Measurements from ENCODE around the gene XIRP1.
"Not testable (repeated sequence)": the region's sequence is repeated elsewhere in the genome, so short reads cannot be mapped to it uniquely, and the experiment has no call there.

Gene XIRP1

GRCh38 chr3:39192490-39193092 lies at the start of gene XIRP1:
XIRP1 (minus strand) TSS chr3:39192595; CDS start chr3:39189445, 3,150 bp downstream.
- peaks cover 21% of the 10 kb centered on the region for H3K27me3 Mint-ChIP-seq (ENCODE audit: low read depth)
- H3K4me3 Mint-ChIP-seq: no peak within 1 kb of the TSS

GRCh38 chr3:39241561-39241960 lies 49.2 kb upstream of the XIRP1 start:
- H3K4me1 Mint-ChIP-seq (ENCODE audit: low read depth): peaks cover 6% of the 10 kb centered on the region

More at GRCh38 chr3:39192490-39193092, at the start of gene XIRP1:
- Mint-ChIP-seq H3K4me1 (ENCODE audit: low read depth) (peaks cover 21% of the 10 kb centered on the region), H3K36me3 (ENCODE audit: low read depth) (no peaks in the 10 kb centered on the region), H3K27ac (peak within 1 kb of the TSS; percentile 59), H3K9me3 (no peaks in the 10 kb centered on the region)

GRCh38 chr3:39237027-39237426 lies 44.6 kb upstream of the XIRP1 start:
- no peaks in the 10 kb centered on the region for H3K9me3 Mint-ChIP-seq
- H3K4me1 Mint-ChIP-seq (ENCODE audit: low read depth): peaks cover 32% of the 10 kb centered on the region
- H3K27me3 Mint-ChIP-seq (ENCODE audit: low read depth): peaks cover 63% of the 10 kb centered on the region
- no peak overlapping the region for H3K4me3 Mint-ChIP-seq
- H3K36me3 Mint-ChIP-seq (ENCODE audit: low read depth): peaks cover 5% of the 10 kb centered on the region
- no peak overlapping the region for H3K27ac Mint-ChIP-seq

More at GRCh38 chr3:39241561-39241960, 49.2 kb upstream of the XIRP1 start:
- Mint-ChIP-seq H3K9me3 (no peaks in the 10 kb centered on the region), H3K27me3 (ENCODE audit: low read depth) (peaks cover 81% of the 10 kb centered on the region), H3K36me3 (ENCODE audit: low read depth) (no peaks in the 10 kb centered on the region), H3K27ac (no peak overlapping the region), H3K4me3 (no peak overlapping the region)

GRCh38 chr3:39234651-39235050 lies 42.3 kb upstream of the XIRP1 start:
- no peaks in the 10 kb centered on the region for H3K9me3 Mint-ChIP-seq
- peak overlapping the region; percentile 78 for H3K27ac Mint-ChIP-seq
- H3K4me3 Mint-ChIP-seq: peak overlapping the region; percentile 66
- peaks cover 66% of the 10 kb centered on the region for H3K27me3 Mint-ChIP-seq (ENCODE audit: low read depth)
- peaks cover 13% of the 10 kb centered on the region for H3K36me3 Mint-ChIP-seq (ENCODE audit: low read depth)
- peaks cover 33% of the 10 kb centered on the region for H3K4me1 Mint-ChIP-seq (ENCODE audit: low read depth)

- Mint-ChIP-seq H3K4me3 (no peak overlapping the region), H3K4me1 (ENCODE audit: low read depth) (peaks cover 33% of the 10 kb centered on the region), H3K27ac (no peak overlapping the region), H3K27me3 (ENCODE audit: low read depth) (peaks cover 60% of the 10 kb centered on the region), H3K9me3 (no peaks in the 10 kb centered on the region), H3K36me3 (ENCODE audit: low read depth) (peaks cover 13% of the 10 kb centered on the region)
These were observed 40.5 kb upstream of the XIRP1 start for GRCh38 chr3:39232859-39233258.

- H3K4me1 Mint-ChIP-seq (ENCODE audit: low read depth): peaks cover 35% of the 10 kb centered on the region
- H3K27ac Mint-ChIP-seq: no peak overlapping the region
- peaks cover 13% of the 10 kb centered on the region for H3K36me3 Mint-ChIP-seq (ENCODE audit: low read depth)
- H3K9me3 Mint-ChIP-seq: no peaks in the 10 kb centered on the region
- H3K4me3 Mint-ChIP-seq: no peak overlapping the region
- peaks cover 53% of the 10 kb centered on the region for H3K27me3 Mint-ChIP-seq (ENCODE audit: low read depth)
These were observed 38.1 kb upstream of the XIRP1 start for GRCh38 chr3:39230453-39230852.

- Mint-ChIP-seq H3K27ac (no peak overlapping the region), H3K27me3 (ENCODE audit: low read depth) (peaks cover 65% of the 10 kb centered on the region), H3K9me3 (no peaks in the 10 kb centered on the region)
These were observed 36.1 kb upstream of the XIRP1 start for GRCh38 chr3:39228496-39228895.

GRCh38 chr3:39227596-39227995 lies 35.2 kb upstream of the XIRP1 start:
- not testable (repeated sequence) for H3K27ac Mint-ChIP-seq, H3K4me3 Mint-ChIP-seq, H3K9me3 Mint-ChIP-seq
- peaks cover 69% of the 10 kb centered on the region for H3K27me3 Mint-ChIP-seq (ENCODE audit: low read depth)
- peaks cover 13% of the 10 kb centered on the region for H3K36me3 Mint-ChIP-seq (ENCODE audit: low read depth)
- H3K4me1 Mint-ChIP-seq (ENCODE audit: low read depth): peaks cover 25% of the 10 kb centered on the region

More at GRCh38 chr3:39228496-39228895, 36.1 kb upstream of the XIRP1 start:
- peaks cover 13% of the 10 kb centered on the region for H3K36me3 Mint-ChIP-seq (ENCODE audit: low read depth)
- no peak overlapping the region for H3K4me3 Mint-ChIP-seq
- H3K4me1 Mint-ChIP-seq (ENCODE audit: low read depth): peaks cover 25% of the 10 kb centered on the region

GRCh38 chr3:39226106-39226741 lies 33.8 kb upstream of the XIRP1 start:
- H3K27me3 Mint-ChIP-seq (ENCODE audit: low read depth): peaks cover 58% of the 10 kb centered on the region
- peaks cover 4% of the 10 kb centered on the region for H3K9me3 Mint-ChIP-seq
- peaks cover 9% of the 10 kb centered on the region for H3K36me3 Mint-ChIP-seq (ENCODE audit: low read depth)
- peaks cover 19% of the 10 kb centered on the region for H3K4me1 Mint-ChIP-seq (ENCODE audit: low read depth)
- no peak overlapping the region for H3K27ac Mint-ChIP-seq
- no peak overlapping the region for H3K4me3 Mint-ChIP-seq

GRCh38 chr3:39224288-39224687 lies 31.9 kb upstream of the XIRP1 start:
- Mint-ChIP-seq H3K36me3 (ENCODE audit: low read depth) (peaks cover 3% of the 10 kb centered on the region), H3K4me1 (ENCODE audit: low read depth) (peaks cover 36% of the 10 kb centered on the region), H3K9me3 (peaks cover 4% of the 10 kb centered on the region), H3K4me3 (no peak overlapping the region), H3K27ac (no peak overlapping the region), H3K27me3 (ENCODE audit: low read depth) (peaks cover 52% of the 10 kb centered on the region)

GRCh38 chr3:39222939-39223338 lies 30.5 kb upstream of the XIRP1 start:
- Mint-ChIP-seq H3K4me3 (no peak overlapping the region), H3K27ac (no peak overlapping the region), H3K36me3 (ENCODE audit: low read depth) (peaks cover 3% of the 10 kb centered on the region), H3K27me3 (ENCODE audit: low read depth) (peaks cover 50% of the 10 kb centered on the region), H3K9me3 (peaks cover 4% of the 10 kb centered on the region), H3K4me1 (ENCODE audit: low read depth) (peaks cover 39% of the 10 kb centered on the region)

- peaks cover 4% of the 10 kb centered on the region for H3K9me3 Mint-ChIP-seq
These were observed 30.1 kb upstream of the XIRP1 start for GRCh38 chr3:39222462-39222861.

GRCh38 chr3:39221141-39221530 lies 28.7 kb upstream of the XIRP1 start:
- peaks cover 51% of the 10 kb centered on the region for H3K4me1 Mint-ChIP-seq (ENCODE audit: low read depth)
- peak overlapping the region; percentile 68 for H3K4me3 Mint-ChIP-seq
- H3K9me3 Mint-ChIP-seq: peaks cover 4% of the 10 kb centered on the region
- peaks cover 68% of the 10 kb centered on the region for H3K27me3 Mint-ChIP-seq (ENCODE audit: low read depth)
- peak overlapping the region; percentile 76 for H3K27ac Mint-ChIP-seq
- H3K36me3 Mint-ChIP-seq (ENCODE audit: low read depth): peaks cover 7% of the 10 kb centered on the region

More at GRCh38 chr3:39222462-39222861, 30.1 kb upstream of the XIRP1 start:
- peaks cover 3% of the 10 kb centered on the region for H3K36me3 Mint-ChIP-seq (ENCODE audit: low read depth)
- no peak overlapping the region for H3K27ac Mint-ChIP-seq
- peaks cover 39% of the 10 kb centered on the region for H3K4me1 Mint-ChIP-seq (ENCODE audit: low read depth)
- H3K27me3 Mint-ChIP-seq (ENCODE audit: low read depth): peaks cover 55% of the 10 kb centered on the region
- H3K4me3 Mint-ChIP-seq: no peak overlapping the region

- Mint-ChIP-seq H3K4me3 (peak overlapping the region; percentile 68), H3K9me3 (peaks cover 4% of the 10 kb centered on the region), H3K27ac (peak overlapping the region; percentile 76), H3K4me1 (ENCODE audit: low read depth) (peaks cover 51% of the 10 kb centered on the region), H3K27me3 (ENCODE audit: low read depth) (peaks cover 64% of the 10 kb centered on the region), H3K36me3 (ENCODE audit: low read depth) (peaks cover 7% of the 10 kb centered on the region)
These were observed 28.2 kb upstream of the XIRP1 start for GRCh38 chr3:39220407-39221140.

- Mint-ChIP-seq H3K36me3 (ENCODE audit: low read depth) (peaks cover 7% of the 10 kb centered on the region), H3K4me3 (no peak overlapping the region), H3K27me3 (ENCODE audit: low read depth) (peaks cover 56% of the 10 kb centered on the region), H3K4me1 (ENCODE audit: low read depth) (peaks cover 51% of the 10 kb centered on the region), H3K9me3 (peaks cover 4% of the 10 kb centered on the region), H3K27ac (no peak overlapping the region)
These were observed 27.3 kb upstream of the XIRP1 start for GRCh38 chr3:39219702-39220101.

Measured in T-helper 1 cell treated with Interleukin-12 subunit alpha and Interleukin-12 subunit beta and Interleukin-4 antibody, amounts not matched to agents 30 μg/mL and 1 μg/mL, for 36 hours (primary cell).